IMR-90 (cell line): ENCODE results near the gene SNX3. TPM values are rescaled to one million over a fixed set of nuclear protein-coding genes. Genes with fewer than 3 reads are reported as not detected.

Experiments
- ATAC-seq: fragments of 200-7000 bp; cut with Tn5 transposase; 2 replicates; pipeline ENCODE4 v1.9.1; 2020; ENCODE audit warnings: low read depth, mild to moderate bottlenecking, moderate library complexity
- BruUV-seq: library from RNA; stranded (reverse); fragments of 400-500 nt; replicated peaks from 2 replicates; lab custom pipeline; 2021; lab: Mats Ljungman, UMichigan
- CTCF ChIA-PET: fragments of 300-600 bp; formaldehyde crosslinking; extraction: SDS; loops from one replicate; lab custom pipeline; 2021; ENCODE audit warnings: antibody characterized with exemption; lab: Yijun Ruan, JAX
- POLR2A ChIA-PET: fragments of 300-600 bp; sonication (Branson Sonifier 250); formaldehyde crosslinking; loops from one replicate; lab custom pipeline; 2022; ENCODE audit warnings: antibody characterized with exemption; ENCODE audit not compliant: unreplicated experiment; lab: Charles Lee
- DNase-seq: peaks from one replicate; pipeline ENCODE4 v3.0.0; 2013
- H2AFZ ChIP-seq: replicated peaks from 2 replicates; pipeline ENCODE3; 2013; ENCODE audit warnings: low read length, mild to moderate bottlenecking; ENCODE audit not compliant: poor library complexity
- H2AK5ac ChIP-seq: 2 replicates; pipeline ENCODE4 v1.6.1; 2013; ENCODE audit warnings: low read depth, low read length, inconsistent platforms
- H2AK9ac ChIP-seq: replicated peaks from 2 replicates; pipeline ENCODE3; 2013; ENCODE audit warnings: mild to moderate bottlenecking, low read depth, low read length, moderate library complexity; ENCODE audit not compliant: poor library complexity
- H2BK120ac ChIP-seq: 2 replicates; pipeline ENCODE4 v1.6.1; 2013; ENCODE audit warnings: low read depth, low read length, inconsistent platforms
- H2BK15ac ChIP-seq: 3 replicates; pipeline ENCODE4 v1.6.1; 2013; ENCODE audit warnings: low read depth, low read length, inconsistent platforms
- H2BK20ac ChIP-seq: 2 replicates; pipeline ENCODE4 v1.6.1; 2013; ENCODE audit warnings: low read depth, mild to moderate bottlenecking, inconsistent platforms, low read length, moderate library complexity
- H2BK5ac ChIP-seq: 2 replicates; pipeline ENCODE4 v1.6.1; 2013; ENCODE audit warnings: mild to moderate bottlenecking, low read depth, low read length, inconsistent platforms; ENCODE audit not compliant: poor library complexity, severe bottlenecking
- H3K14ac ChIP-seq: replicated peaks from 2 replicates; pipeline ENCODE4 v1.6.1; 2013; ENCODE audit warnings: low read depth, low read length, inconsistent platforms
- H3K18ac ChIP-seq: 2 replicates; pipeline ENCODE4 v1.6.1; 2013; ENCODE audit warnings: low read depth, low read length, control low read depth
- H3K23ac ChIP-seq: 2 replicates; pipeline ENCODE4 v1.6.1; 2013; ENCODE audit warnings: low read depth, low read length, inconsistent platforms
- H3K27ac ChIP-seq: 2 replicates; pipeline ENCODE4 v1.5.1; 2013; ENCODE audit warnings: mild to moderate bottlenecking, control low read depth, low read length; ENCODE audit not compliant: insufficient read depth
- H3K27me3 ChIP-seq: 2 replicates; pipeline ENCODE4 v1.6.1; 2013; ENCODE audit warnings: low read length; ENCODE audit not compliant: control insufficient read depth, insufficient read depth
- H3K36me3 ChIP-seq: 2 replicates; pipeline ENCODE4 v1.6.1; 2013; ENCODE audit warnings: low read length, mixed read lengths; ENCODE audit not compliant: control insufficient read depth, insufficient read depth
- H3K4ac ChIP-seq: 2 replicates; pipeline ENCODE4 v1.6.1; 2013; ENCODE audit warnings: low read depth, low read length, inconsistent platforms
- H3K4me1 ChIP-seq: 2 replicates; pipeline ENCODE4 v1.6.1; 2013; ENCODE audit warnings: low read length, mixed read lengths; ENCODE audit not compliant: control insufficient read depth, insufficient read depth
- H3K4me2 ChIP-seq: 2 replicates; pipeline ENCODE4 v1.6.1; 2013; ENCODE audit warnings: low read depth, mild to moderate bottlenecking, control low read depth, low read length, moderate library complexity
- H3K4me3 ChIP-seq: 2 replicates; pipeline ENCODE4 v1.5.1; 2013; ENCODE audit warnings: low read depth, mild to moderate bottlenecking, control low read depth, low read length, moderate library complexity; ENCODE audit not compliant: insufficient read depth
- H3K56ac ChIP-seq: 2 replicates; pipeline ENCODE4 v1.6.1; 2013; ENCODE audit warnings: low read length, inconsistent platforms; ENCODE audit not compliant: insufficient read depth; ENCODE audit errors: extremely low read depth
- H3K79me1 ChIP-seq, 2 experiments: 2 replicates each; pipeline ENCODE4 v1.6.1; 2013; ENCODE audit warnings: low read length in 2 of 2, inconsistent platforms in 1 of 2, low read depth in 1 of 2
- H3K9ac ChIP-seq: 2 replicates; pipeline ENCODE4 v1.6.1; 2013; ENCODE audit warnings: low read depth, low read length, control low read depth
- H3K9me1 ChIP-seq: 2 replicates; pipeline ENCODE4 v1.6.1; 2013; ENCODE audit warnings: low read length, inconsistent platforms; ENCODE audit not compliant: insufficient read depth
- H3K9me3 ChIP-seq: 2 replicates; pipeline ENCODE4 v1.6.1; 2013; ENCODE audit warnings: low read length; ENCODE audit not compliant: control insufficient read depth, insufficient read depth
- H4K20me1 ChIP-seq: 2 replicates; pipeline ENCODE4 v1.6.1; 2013; ENCODE audit warnings: low read length, inconsistent platforms; ENCODE audit not compliant: insufficient read depth
- H4K5ac ChIP-seq: 2 replicates; pipeline ENCODE4 v1.6.1; 2013; ENCODE audit warnings: mild to moderate bottlenecking, low read depth, low read length, control low read depth
- H4K8ac ChIP-seq, 2 experiments: 2 replicates each; pipeline ENCODE4 v1.6.1; 2013; ENCODE audit warnings: low read depth in 2 of 2, low read length in 2 of 2, control low read depth in 1 of 2, inconsistent platforms in 1 of 2
- H4K91ac ChIP-seq: 2 replicates; pipeline ENCODE4 v1.6.1; 2013; ENCODE audit warnings: low read depth, low read length, inconsistent platforms; ENCODE audit not compliant: insufficient read depth
- BHLHE40 ChIP-seq: fragments of 150-350 bp; IDR thresholded peaks from 2 replicates; pipeline ENCODE4 v1.6.1; 2016; ENCODE audit warnings: mild to moderate bottlenecking, low read depth, low read length
- CHD1 ChIP-seq: IDR thresholded peaks from 2 replicates; pipeline ENCODE4 v1.6.1; 2012; ENCODE audit warnings: low read depth, low read length, improper control_type of control experiment
- NFE2L2 ChIP-seq: fragments of 150-350 bp; IDR thresholded peaks from 2 replicates; pipeline ENCODE4 v1.6.1; 2016; ENCODE audit warnings: low read depth, mild to moderate bottlenecking, low read length
- RAD21 ChIP-seq: IDR thresholded peaks from 2 replicates; pipeline ENCODE4 v1.6.1; 2012; ENCODE audit warnings: low read length, improper control_type of control experiment
- WGBS, 2 experiments: methylation state at CpG; one replicate each; pipeline versions ENCODE4 v1.1.5 to v1.1.7; 2013; ENCODE audit warnings: missing lambda C conversion rate in 2 of 2; ENCODE audit not compliant: insufficient read length in 1 of 2; ENCODE audit errors: extremely low coverage in 2 of 2; 5-methylcytosine and 5-hydroxymethylcytosine counted together
- dilution Hi-C: fragments of 300-500 bp; cut with HindIII; formaldehyde crosslinking; loops from one replicate; pipeline ENCODE4 v1.14.3; 2018; ENCODE audit warnings: low sequenced_read_pairs; ENCODE audit not compliant: unreplicated experiment
- in situ Hi-C: fragments of 300-500 bp; cut with MboI; formaldehyde crosslinking; loops from 3 replicates; pipeline ENCODE4 v1.14.3; 2019; ENCODE audit warnings: low sequenced_read_pairs, inconsistent platforms, mixed read lengths
- intact Hi-C: fragments of 100-400 bp; cut with micrococcal nuclease; formaldehyde crosslinking; loops from 2 replicates; pipeline ENCODE4 v1.10.0; 2022
- polyA plus RNA-seq, 3 experiments: library from polyadenylated mRNA; depleted of rRNA; stranded (reverse); fragments of >200 nt; gene quantifications; 2 replicates each; pipeline ENCODE4 v1.2.3, GENCODE V29; 2012; ENCODE audit warnings: low replicate concordance in 1 of 3
- total RNA-seq: library from RNA; depleted of rRNA; stranded (reverse); fragments of >200 nt; gene quantifications from 2 replicates; pipeline ENCODE4 v1.2.3, GENCODE V29; 2012
- TF ChIP-seq, protein P1 (sequence below): fragments of 150-350 bp; IDR thresholded peaks from 2 replicates; pipeline ENCODE4 v1.6.1; 2017; ENCODE audit warnings: mild to moderate bottlenecking, antibody characterized with exemption, low read length, low read depth
- TF ChIP-seq, protein P2 (sequence below): conservative IDR thresholded peaks from 2 replicates; pipeline ENCODE4 v1.5.1; 2012; ENCODE audit warnings: mild to moderate bottlenecking, low read depth, low read length, improper control_type of control experiment

Gene SNX3
- total and polyA plus RNA-seq, 2 of the 4 experiments (the other 2 are of a cell fraction): 105 to 159 TPM

DNA sequence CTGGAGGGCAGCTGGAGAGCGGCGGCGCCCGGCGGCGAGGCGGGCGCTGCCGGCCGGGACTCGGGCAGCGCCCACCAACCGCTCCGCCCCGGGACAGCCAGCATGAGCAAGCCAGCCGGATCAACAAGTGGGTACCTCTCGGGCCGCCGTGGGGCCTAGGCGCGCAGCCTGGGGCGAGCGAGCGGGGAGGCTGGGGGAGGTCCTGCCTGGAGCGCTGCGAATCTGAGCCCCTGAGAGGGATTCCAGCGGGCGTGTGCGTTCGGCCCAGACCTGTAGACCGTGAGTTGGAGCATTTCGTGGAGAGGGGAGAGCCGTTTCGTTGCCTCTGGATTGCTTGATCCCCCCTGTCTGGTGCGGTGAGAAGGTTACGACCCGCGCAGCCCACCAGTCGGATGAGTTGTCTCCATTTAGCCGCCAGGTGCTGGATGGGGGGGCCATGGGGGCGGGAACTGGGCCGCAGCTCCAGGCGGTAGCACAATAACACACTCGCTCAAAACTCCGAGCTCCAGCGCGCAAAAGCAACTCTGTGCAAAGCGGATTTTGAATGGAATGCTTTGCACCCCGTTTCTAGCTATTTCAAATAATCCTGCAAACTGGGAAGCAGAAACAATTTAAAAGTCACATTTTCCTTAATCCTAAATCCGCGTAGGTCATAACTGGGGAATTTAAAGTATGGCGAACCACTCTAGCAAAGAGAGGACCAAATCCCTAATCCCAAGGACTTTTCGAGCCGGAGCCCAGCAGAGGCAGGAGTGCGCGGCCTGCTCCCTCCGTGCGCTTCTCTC lies 94.0 kb downstream of the SNX3 start:
- no peaks in the 10 kb centered on the region for H3K79me1 ChIP-seq
- intact Hi-C loops: no loop called here
- H2BK20ac ChIP-seq: no peak overlapping the region
- H4K5ac ChIP-seq: no peak overlapping the region
- no peak overlapping the region for H3K27ac ChIP-seq
- no peaks in the 10 kb centered on the region; the same call in none of the 2 replicates for H4K20me1 ChIP-seq
- no peak overlapping the region for H4K91ac ChIP-seq
- 2% methylated on average over 17 of the region's 58 CpGs; no CpG with 5 or more reads in 1 of the 2 experiments for WGBS, 2 experiments
- H3K23ac ChIP-seq: no peak overlapping the region
- peaks cover 7% of the 10 kb centered on the region for H3K9me3 ChIP-seq
- ATAC-seq (no peak), DNase-seq (no peak)
- BruUV-seq: no TSS peak
- dilution Hi-C loops: no loop called here
- no peak overlapping the region for H3K4me3 ChIP-seq
- H2AK9ac ChIP-seq: no peak overlapping the region
- H3K4me1 ChIP-seq: no peaks in the 10 kb centered on the region; the same call in 1 of the 2 replicates
- no peaks in the 10 kb centered on the region for H3K36me3 ChIP-seq
- H3K4ac ChIP-seq: no peak overlapping the region
- CTCF ChIA-PET: no interaction called here
- no peak overlapping the region for H3K4me2 ChIP-seq
- no peak overlapping the region for H3K56ac ChIP-seq
- H2AFZ ChIP-seq: peak overlapping the region; percentile 43
- no peak overlapping the region for H2BK5ac ChIP-seq
- no peak overlapping the region for H2BK15ac ChIP-seq
- POLR2A ChIA-PET: no interaction called here
- H3K18ac ChIP-seq: no peak overlapping the region
- H3K9me1 ChIP-seq: no peaks in the 10 kb centered on the region; the same call in 1 of the 2 replicates
- peaks cover 100% of the 10 kb centered on the region for H3K27me3 ChIP-seq
- no peak overlapping the region for H4K8ac ChIP-seq
- H3K14ac ChIP-seq: no peak overlapping the region
- no peak for TF ChIP-seq NFE2L2
- TF ChIP-seq CHD1: no peak
- no peak for TF ChIP-seq RAD21
- TF ChIP-seq, protein P1, sequence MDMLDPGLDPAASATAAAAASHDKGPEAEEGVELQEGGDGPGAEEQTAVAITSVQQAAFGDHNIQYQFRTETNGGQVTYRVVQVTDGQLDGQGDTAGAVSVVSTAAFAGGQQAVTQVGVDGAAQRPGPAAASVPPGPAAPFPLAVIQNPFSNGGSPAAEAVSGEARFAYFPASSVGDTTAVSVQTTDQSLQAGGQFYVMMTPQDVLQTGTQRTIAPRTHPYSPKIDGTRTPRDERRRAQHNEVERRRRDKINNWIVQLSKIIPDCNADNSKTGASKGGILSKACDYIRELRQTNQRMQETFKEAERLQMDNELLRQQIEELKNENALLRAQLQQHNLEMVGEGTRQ: no peak
- TF ChIP-seq BHLHE40: no peak
- TF ChIP-seq, protein P2, sequence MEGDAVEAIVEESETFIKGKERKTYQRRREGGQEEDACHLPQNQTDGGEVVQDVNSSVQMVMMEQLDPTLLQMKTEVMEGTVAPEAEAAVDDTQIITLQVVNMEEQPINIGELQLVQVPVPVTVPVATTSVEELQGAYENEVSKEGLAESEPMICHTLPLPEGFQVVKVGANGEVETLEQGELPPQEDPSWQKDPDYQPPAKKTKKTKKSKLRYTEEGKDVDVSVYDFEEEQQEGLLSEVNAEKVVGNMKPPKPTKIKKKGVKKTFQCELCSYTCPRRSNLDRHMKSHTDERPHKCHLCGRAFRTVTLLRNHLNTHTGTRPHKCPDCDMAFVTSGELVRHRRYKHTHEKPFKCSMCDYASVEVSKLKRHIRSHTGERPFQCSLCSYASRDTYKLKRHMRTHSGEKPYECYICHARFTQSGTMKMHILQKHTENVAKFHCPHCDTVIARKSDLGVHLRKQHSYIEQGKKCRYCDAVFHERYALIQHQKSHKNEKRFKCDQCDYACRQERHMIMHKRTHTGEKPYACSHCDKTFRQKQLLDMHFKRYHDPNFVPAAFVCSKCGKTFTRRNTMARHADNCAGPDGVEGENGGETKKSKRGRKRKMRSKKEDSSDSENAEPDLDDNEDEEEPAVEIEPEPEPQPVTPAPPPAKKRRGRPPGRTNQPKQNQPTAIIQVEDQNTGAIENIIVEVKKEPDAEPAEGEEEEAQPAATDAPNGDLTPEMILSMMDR: no peak
- no peak overlapping the region for H2AK5ac ChIP-seq
- no peak overlapping the region for H2BK120ac ChIP-seq
- in situ Hi-C loops: no loop called here
- no peak overlapping the region for H3K9ac ChIP-seq
